IPS-NIHi7 (cell line): ENCODE measurements around the gene OR11H1.
"Not testable (repeated sequence)": the region's sequence is repeated elsewhere in the genome, so short reads cannot be mapped to it uniquely, and the experiment has no call there.

Experiments used
- DNase-seq: peaks from one replicate; pipeline ENCODE4 v3.0.0; 2012; ENCODE audit warnings: mixed read lengths; ENCODE audit errors: extremely low spot score

The OR11H1 gene

DNA sequence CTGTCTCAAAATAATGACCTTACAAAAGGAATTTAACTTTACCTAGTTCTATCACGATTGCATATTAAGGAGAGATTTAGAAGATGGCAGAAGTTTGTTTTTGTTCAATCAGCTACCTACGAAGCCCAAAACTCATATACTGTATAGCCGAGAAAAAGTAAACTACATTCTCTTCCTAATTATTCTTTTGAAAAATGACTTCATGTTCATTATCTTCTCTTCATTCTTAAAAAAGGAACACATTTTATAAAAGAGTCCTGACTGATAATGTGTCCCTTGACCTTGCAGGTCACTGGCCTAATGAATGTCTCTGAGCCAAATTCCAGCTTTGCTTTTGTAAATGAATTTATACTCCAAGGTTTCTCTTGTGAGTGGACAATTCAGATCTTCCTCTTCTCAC is at the start of gene OR11H1:
Gene OR11H1 (plus strand): TSS at position 301 of the 400 bp plus-strand sequence. CDS start 0 bp downstream, at position 301.
- not testable (repeated sequence) for DNase-seq

- DNase-seq = not testable (repeated sequence)
Measured at GRCh38 chr22:15509967-15510366, 18.0 kb upstream of the OR11H1 start.

GRCh38 chr22:15515896-15516295 is 12.1 kb upstream of the OR11H1 start:
- not testable (repeated sequence) for DNase-seq

- not testable (repeated sequence) for DNase-seq
Measured at GRCh38 chr22:15553767-15554166, 25.8 kb downstream of the OR11H1 start.

DNA sequence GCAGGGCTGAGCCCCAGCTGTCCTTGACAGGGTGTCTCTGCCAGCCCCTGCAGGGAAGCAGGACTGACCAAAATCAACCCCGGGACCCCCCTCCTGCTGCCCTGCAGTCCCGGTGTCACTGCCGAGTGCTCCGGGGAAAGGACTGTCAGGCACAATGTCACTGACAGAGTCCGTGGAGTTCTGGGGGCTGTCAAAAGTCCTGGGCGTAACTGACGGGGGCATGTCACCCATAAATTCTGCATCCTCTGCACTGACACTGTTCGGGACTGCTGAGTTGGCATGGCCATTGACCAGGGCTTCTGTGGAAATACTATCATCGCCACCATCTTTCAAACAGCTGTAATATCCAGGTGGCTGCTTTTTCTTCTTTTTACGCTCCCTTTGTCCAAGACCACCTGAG is 35.5 kb downstream of the OR11H1 start:
- not testable (repeated sequence) for DNase-seq

DNA sequence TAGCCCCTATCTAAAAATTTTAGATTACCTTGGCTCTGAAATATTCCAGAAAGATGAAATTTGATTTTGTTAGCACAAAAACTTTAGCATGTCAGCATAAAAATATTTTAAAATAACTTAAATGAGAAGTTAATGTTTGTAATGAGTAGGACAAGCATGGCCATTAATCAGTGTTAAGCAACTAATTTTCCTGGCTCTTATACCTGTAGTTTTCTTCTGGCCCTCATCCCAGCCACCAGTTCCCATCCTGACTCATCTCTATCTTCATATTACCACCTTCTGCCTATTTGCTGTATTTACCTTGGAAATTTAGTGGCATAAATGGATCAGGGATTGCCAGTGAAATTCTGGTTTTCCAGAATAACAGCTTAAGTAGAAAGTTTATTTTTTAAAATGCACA is 37.1 kb downstream of the OR11H1 start:
- not testable (repeated sequence) for DNase-seq
